ENCODE results near the gene GOLGA1.

GRCh38 chr9:124939944-124940343 is 939 bp downstream of the GOLGA1 start:
- TF ChIP-seq CTCF (IDR thresholded peaks at IDR 0.05) (no peak), POLR2A (IDR thresholded peaks at IDR 0.05) (no peak)

Data from uterus (tissue), 2 donors.